ENCODE results near the gene TAB2.

TAB2 gene

DNA sequence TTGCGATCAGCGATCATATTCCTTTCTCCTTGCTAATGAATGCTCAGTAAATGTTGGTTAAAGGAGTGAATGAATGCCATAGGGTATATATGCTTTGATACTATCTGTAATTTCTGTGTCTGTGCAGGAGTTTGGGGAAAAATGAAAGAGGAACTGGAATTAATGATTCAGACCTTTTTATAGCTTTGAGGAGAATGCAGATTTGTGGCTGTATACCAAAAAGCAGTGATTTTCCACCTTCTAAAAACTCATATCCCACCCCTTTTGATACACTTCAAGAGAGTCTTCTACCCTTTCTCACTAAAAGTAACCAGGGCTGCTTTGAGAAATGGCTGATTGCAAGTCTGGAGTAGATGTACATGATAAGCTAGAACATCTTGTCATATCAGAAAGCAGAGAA lies 56.0 kb downstream of the TAB2 start:
- peaks cover 6% of the 10 kb centered on the region for H3K36me3 ChIP-seq (ENCODE audit: control insufficient read depth, insufficient read depth, low read length)
- no peak for DNase-seq (ENCODE audit: extremely low read depth, insufficient read length)
- no peaks in the 10 kb centered on the region for H3K27me3 ChIP-seq (replicated peaks; ENCODE audit: control insufficient read depth, insufficient read depth, low read length)
- TF ChIP-seq, protein P1, sequence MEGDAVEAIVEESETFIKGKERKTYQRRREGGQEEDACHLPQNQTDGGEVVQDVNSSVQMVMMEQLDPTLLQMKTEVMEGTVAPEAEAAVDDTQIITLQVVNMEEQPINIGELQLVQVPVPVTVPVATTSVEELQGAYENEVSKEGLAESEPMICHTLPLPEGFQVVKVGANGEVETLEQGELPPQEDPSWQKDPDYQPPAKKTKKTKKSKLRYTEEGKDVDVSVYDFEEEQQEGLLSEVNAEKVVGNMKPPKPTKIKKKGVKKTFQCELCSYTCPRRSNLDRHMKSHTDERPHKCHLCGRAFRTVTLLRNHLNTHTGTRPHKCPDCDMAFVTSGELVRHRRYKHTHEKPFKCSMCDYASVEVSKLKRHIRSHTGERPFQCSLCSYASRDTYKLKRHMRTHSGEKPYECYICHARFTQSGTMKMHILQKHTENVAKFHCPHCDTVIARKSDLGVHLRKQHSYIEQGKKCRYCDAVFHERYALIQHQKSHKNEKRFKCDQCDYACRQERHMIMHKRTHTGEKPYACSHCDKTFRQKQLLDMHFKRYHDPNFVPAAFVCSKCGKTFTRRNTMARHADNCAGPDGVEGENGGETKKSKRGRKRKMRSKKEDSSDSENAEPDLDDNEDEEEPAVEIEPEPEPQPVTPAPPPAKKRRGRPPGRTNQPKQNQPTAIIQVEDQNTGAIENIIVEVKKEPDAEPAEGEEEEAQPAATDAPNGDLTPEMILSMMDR (IDR thresholded peaks at IDR 0.05; ENCODE audit: insufficient read depth, low read length, poor library complexity, severe bottlenecking), result no peak
- no peak overlapping the region for H3K4me3 ChIP-seq (replicated peaks; ENCODE audit: low read depth, low read length)

GRCh38 chr6:149379977-149380376 lies 62.5 kb downstream of the TAB2 start:
- no peaks in the 10 kb centered on the region for H3K27me3 ChIP-seq (replicated peaks; ENCODE audit: control insufficient read depth, insufficient read depth, low read length)
- H3K36me3 ChIP-seq (ENCODE audit: control insufficient read depth, insufficient read depth, low read length), result peaks cover 15% of the 10 kb centered on the region
- TF ChIP-seq, protein P1 (IDR thresholded peaks at IDR 0.05; ENCODE audit: insufficient read depth, low read length, poor library complexity, severe bottlenecking), result no peak
- no peak for DNase-seq (ENCODE audit: extremely low read depth, insufficient read length)
- H3K4me3 ChIP-seq (replicated peaks; ENCODE audit: low read depth, low read length), result no peak overlapping the region

DNA sequence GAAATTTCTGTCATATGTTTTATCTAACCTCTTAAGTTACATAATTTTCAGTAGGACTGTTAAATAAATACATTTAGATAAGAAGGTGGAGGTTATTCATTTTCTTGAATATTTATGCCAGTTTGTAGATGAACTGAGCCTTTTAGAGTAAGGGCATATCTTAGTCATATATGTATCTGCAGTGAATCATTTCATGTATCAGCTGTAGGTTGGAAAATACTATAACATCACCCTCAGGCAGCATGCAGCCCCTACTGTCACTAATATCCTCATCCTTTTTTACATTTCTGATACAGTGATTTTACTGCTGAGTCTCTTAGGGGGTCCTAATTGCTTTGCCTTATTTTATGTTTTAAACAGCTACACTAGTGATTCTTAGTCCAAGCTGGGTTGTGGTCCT lies 63.0 kb downstream of the TAB2 start:
- Histone ChIP-seq H3K36me3 (ENCODE audit: control insufficient read depth, insufficient read depth, low read length) (peaks cover 15% of the 10 kb centered on the region), H3K27me3 (replicated peaks; ENCODE audit: control insufficient read depth, insufficient read depth, low read length) (no peaks in the 10 kb centered on the region), H3K4me3 (replicated peaks; ENCODE audit: low read depth, low read length) (no peak overlapping the region)
- TF ChIP-seq, protein P1 (IDR thresholded peaks at IDR 0.05; ENCODE audit: insufficient read depth, low read length, poor library complexity, severe bottlenecking), result no peak
- DNase-seq (ENCODE audit: extremely low read depth, insufficient read length), result no peak

- Histone ChIP-seq H3K36me3 (ENCODE audit: control insufficient read depth, insufficient read depth, low read length) (peaks cover 12% of the 10 kb centered on the region), H3K27me3 (replicated peaks; ENCODE audit: control insufficient read depth, insufficient read depth, low read length) (no peaks in the 10 kb centered on the region), H3K4me3 (replicated peaks; ENCODE audit: low read depth, low read length) (no peak overlapping the region)
- TF ChIP-seq, protein P1 (IDR thresholded peaks at IDR 0.05; ENCODE audit: insufficient read depth, low read length, poor library complexity, severe bottlenecking), result no peak
- DNase-seq (ENCODE audit: extremely low read depth, insufficient read length), result no peak
Observed at GRCh38 chr6:149383371-149383770, 65.9 kb downstream of the TAB2 start.

DNA sequence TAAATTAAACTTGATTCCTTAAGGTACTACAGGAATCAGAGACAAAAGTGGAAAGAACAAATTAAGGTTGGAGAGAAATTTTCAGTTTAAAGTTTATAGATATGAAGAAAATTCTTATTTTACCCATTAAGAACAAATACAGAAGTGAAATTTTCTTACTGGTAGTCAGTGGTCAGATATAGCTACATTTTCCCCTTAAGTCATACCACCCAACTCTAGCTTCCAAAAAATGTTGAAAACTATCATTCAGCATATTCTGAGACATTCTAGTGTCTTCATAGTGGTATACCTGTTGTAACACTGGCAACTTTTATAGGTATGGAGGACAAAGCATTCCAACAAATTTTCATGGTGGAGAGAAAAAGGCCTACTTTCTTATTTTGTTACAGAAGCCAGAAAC lies 67.0 kb downstream of the TAB2 start:
- no peak for DNase-seq (ENCODE audit: extremely low read depth, insufficient read length)
- H3K36me3 ChIP-seq (ENCODE audit: control insufficient read depth, insufficient read depth, low read length), result peaks cover 6% of the 10 kb centered on the region
- no peaks in the 10 kb centered on the region for H3K27me3 ChIP-seq (replicated peaks; ENCODE audit: control insufficient read depth, insufficient read depth, low read length)
- no peak overlapping the region for H3K4me3 ChIP-seq (replicated peaks; ENCODE audit: low read depth, low read length)
- TF ChIP-seq, protein P1 (IDR thresholded peaks at IDR 0.05; ENCODE audit: insufficient read depth, low read length, poor library complexity, severe bottlenecking), result no peak

- H3K36me3 ChIP-seq (ENCODE audit: control insufficient read depth, insufficient read depth, low read length), result peaks cover 4% of the 10 kb centered on the region
- no peaks in the 10 kb centered on the region for H3K27me3 ChIP-seq (replicated peaks; ENCODE audit: control insufficient read depth, insufficient read depth, low read length)
- TF ChIP-seq, protein P1 (IDR thresholded peaks at IDR 0.05; ENCODE audit: insufficient read depth, low read length, poor library complexity, severe bottlenecking), result no peak
- DNase-seq (ENCODE audit: extremely low read depth, insufficient read length), result no peak
- no peak overlapping the region for H3K4me3 ChIP-seq (replicated peaks; ENCODE audit: low read depth, low read length)
Observed at GRCh38 chr6:149385998-149386646, 68.6 kb downstream of the TAB2 start.

Data from GM06990 (cell line).